Measurements from ENCODE around the gene ARHGAP15.
"Not testable (repeated sequence)": the region's sequence is repeated elsewhere in the genome, so short reads cannot be mapped to it uniquely, and the experiment has no call there.

The ARHGAP15 gene

DNA sequence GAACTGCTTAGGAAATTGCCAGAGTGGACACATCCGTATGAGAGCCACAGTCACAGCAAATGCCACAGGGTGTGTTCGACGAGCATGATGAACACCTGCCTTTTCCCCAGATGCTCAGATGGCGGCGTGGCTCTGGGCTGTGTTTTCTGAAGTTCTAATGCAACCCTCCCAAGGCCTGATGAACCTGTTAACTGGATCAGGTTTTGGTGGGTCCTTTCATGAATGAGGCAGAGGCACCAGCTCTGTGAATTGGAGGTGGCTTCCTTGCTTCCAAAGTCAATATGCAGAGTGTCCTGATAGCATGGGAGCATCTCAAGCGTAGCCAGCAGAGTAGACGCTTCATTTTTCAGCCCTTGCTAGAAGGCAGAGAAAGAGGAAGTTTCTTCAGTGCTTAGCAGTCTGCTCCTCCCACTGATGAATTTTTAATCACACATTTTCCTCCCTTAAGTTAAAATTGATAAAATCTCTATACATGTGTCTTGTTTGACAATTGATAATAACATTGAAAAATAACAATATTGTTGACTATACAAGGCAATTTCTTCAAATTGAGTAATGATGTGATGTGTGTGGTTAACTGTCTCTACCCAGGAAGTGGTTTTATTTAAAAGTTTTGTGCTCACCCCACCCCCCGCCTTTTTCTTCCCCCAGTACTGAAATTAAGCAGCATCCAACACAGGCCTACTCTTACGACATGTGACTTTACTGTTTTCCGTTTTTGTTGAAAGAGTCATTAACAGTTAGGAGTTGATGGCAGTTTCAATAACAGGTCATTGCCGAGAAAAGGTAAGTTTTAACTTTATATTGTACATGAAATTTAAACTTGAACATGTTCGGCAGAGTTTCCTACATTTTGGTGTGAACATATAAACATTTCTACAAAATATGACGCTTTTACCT is at the start of gene ARHGAP15:
TSS of gene ARHGAP15 (plus strand) at position 739 of the 900 bp plus-strand sequence.
- ATAC-seq: peak; percentile 89 to 90

GRCh38 chr2:143081616-143082015 is 47.6 kb upstream of the ARHGAP15 start:
- no peak for ATAC-seq

DNA sequence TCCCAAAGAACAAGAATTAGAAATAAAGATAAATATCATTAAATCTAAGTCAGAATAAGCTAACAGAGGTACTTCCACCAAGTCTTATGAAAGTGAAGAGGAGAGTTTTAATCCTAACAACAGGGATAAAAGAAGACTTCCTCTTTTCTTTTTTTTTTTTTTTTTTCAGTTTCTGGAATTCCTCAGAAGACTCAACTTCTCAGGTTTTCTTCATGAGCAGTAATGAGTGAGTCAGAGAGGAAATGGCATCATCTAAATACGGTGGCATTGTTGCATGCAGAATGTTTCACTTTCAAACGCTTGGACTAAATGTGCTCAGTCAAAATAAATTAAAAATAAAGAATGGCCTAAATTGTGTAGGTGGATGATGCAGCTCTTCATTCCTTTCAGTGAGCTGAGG is 45.6 kb upstream of the ARHGAP15 start:
- ATAC-seq: peak; percentile 53 to 76

DNA sequence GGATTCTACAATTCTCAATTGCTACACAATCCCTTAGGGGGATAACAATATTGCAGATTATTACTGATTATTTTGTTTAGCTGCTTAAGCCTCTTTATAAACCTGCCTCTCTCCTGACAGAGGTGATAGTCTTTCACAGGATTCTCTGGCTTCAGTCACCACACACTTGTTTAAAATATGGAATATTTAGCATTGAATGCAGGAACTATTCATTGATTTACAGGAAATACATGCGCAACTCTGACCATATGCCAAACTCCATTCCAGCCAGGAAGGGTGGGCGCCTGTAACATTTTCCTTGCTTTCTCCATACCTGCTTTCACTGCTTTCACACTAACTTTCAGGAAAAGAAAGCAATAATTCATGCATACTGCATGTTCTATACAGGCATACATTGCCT is 44.8 kb upstream of the ARHGAP15 start:
- no peak for ATAC-seq

GRCh38 chr2:143085125-143085784 is 44.0 kb upstream of the ARHGAP15 start:
- ATAC-seq: peak in 1 of 2 donors; percentile 56

- ATAC-seq: no peak
These were observed 42.2 kb upstream of the ARHGAP15 start for GRCh38 chr2:143087033-143087432.

- no peak for ATAC-seq
These were observed 40.8 kb upstream of the ARHGAP15 start for GRCh38 chr2:143088388-143088787.

- ATAC-seq: not testable (repeated sequence)
These were observed 39.7 kb upstream of the ARHGAP15 start for GRCh38 chr2:143089520-143089919.

DNA sequence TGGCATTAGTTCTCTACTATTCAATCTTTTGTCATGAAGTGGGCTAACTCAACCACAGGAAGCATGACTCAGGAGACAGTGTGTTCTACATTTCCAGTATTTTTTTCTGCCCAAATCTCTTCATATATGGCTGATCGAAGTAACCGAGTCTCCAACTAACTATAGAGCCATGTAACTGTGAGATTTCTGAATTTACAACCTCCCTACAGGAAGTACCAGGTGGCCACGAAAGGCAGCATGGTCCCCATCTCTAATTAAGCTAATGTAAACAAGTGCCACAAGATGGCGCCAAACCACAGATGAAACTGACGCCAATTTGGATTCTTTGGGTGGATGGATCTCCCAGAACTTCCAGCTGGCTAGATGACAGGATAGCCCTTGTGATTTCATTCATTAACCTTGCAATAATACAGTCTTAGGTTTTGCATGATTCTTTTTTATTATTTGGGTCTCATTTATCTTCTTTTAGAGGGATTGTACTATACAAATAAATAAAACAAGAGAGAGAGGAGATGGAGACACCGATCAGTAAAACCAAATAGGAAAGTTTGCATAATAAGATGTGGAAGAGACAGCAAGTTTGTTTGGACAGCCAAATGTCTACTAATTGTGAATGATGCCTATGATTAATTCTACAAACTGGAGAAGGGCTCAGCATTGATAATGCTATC is 18.3 kb upstream of the ARHGAP15 start:
- peak; percentile 83 to 85 for ATAC-seq

DNA sequence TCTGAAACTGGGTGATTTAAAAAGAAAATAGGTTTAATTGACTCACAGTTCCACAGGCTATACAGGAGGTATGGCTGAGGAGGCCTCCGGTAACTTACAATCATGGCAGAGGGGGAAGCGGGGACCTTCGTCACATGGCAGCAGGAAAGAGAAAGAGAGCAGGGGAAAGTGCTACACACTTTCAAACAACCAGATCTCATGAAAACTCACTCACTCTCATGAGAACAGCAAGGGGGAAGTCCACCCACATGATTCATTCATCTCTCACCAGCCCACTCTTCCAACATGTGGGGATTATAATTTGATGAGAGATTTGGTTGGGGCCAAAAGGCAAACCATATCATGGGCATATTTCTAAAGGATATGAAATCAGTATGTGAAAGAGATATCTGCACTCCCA is 12.0 kb upstream of the ARHGAP15 start:
- peak; percentile 38 to 56 for ATAC-seq

DNA sequence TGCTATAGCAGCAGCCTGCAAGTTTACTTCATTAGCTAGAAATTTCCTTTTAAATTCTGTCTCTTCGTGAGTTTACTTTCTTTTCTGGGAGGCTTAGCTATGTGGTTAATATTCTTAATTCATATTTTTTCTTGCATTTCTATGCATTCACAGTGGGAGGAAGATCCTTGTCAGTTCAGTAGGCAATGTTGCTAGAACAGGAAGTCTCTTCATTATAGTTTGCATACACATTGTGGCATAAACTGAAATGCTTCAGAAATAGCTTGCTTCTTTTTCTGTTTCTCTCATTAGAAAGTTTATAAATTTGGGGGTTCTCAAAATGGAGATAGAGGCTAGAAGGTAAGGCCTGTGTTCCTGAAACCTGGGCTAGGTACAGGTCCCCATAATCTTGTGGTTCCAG is 8.1 kb upstream of the ARHGAP15 start:
- no peak for ATAC-seq

GRCh38 chr2:143121957-143122356 is 7.3 kb upstream of the ARHGAP15 start:
- no peak for ATAC-seq

DNA sequence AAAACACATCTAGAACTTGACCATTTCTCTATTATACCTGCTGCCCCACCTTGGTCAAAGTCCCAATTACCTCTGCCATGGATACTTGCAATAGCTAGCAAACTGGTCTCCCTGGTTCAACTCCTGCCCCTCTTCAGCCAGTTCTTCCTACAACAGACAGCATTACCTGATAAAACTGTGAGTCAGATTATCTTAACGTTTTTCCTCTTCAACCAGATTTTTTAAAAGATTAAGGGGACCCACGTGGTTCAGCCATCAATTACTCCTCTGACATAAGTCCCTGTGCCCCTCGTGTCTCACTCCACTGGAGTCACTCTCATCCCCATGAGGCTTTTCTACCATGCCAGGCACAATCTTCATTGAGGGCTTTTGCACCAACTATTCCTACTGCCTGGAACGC is 5.3 kb upstream of the ARHGAP15 start:
- no peak for ATAC-seq

DNA sequence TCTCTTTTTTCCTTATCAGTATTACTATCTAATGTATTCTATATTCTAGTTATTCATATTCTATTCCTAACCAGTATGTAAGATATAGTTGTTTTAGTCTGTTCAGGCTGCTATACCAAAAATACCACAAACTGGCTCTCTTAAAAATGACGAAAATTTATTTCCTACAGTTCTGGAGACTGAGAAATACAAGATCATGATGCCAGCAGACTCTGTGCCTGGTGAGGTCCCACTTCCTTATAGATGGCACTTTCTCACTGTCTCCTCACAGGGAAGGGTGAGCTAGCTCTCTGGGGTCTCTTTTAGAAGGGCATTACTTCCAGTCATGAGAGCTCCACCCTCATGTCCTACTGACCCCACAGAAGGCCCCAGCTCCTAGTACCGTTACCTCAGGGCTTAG is 4.8 kb upstream of the ARHGAP15 start:
- ATAC-seq: no peak

GRCh38 chr2:143125717-143126116 is 3.5 kb upstream of the ARHGAP15 start:
- no peak for ATAC-seq

DNA sequence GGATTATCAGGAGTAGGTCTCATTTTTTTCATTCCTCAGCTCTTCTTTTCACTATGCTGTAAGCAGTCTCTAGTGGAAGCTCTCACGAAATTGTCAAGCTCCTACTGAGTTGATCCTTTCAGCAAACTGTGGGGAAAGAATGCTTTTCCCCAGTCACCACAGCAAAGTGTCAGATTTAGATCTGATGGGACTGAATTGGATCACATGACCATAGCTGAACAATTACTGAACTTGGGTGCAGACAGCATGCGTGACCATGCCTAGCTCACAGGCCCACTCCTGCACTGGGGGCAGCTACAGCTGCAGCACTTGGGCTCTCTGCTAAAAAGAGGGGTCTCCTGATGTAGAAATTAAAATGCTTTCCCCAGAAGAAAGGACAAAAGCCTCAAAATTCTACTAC is 3.1 kb downstream of the ARHGAP15 start:
- peak; percentile 23 to 31 for ATAC-seq

DNA sequence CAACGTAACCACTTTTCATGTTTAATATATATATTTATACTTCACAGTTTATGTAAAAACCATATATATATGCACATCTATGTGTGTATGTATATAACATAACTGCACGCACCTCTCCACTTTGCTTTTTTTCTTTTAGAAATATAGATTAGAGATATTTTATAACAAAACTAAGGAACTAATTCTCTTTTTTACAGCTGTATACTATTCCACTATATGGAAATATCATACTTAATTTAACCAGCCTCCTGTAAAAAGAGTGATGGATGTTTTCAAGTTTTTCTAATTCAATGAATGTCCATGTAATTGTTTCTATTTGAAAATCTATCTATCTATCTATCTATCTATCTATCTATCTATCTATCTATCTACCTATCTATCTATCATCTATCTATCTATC is 4.6 kb downstream of the ARHGAP15 start:
- no peak for ATAC-seq

DNA sequence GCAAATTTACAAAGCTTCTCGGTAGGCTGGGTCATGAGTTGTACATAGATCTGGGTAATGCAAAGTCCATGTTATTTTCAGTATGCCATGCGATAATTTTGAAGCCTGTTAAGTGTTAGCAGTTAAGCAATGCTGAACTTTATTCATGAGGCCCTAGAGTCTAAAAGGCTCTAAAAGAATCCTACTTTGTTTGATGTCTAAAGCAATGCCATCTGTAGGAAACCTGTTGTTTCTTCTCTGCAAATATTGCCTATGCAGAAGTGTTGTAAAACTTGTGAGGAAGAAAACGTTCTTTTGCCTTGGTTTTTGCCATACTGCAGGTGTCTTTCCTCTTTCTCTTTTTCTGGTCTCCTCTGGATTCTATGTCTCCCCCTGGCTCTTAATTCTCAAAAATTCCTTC is 9.1 kb downstream of the ARHGAP15 start:
- no peak for ATAC-seq

DNA sequence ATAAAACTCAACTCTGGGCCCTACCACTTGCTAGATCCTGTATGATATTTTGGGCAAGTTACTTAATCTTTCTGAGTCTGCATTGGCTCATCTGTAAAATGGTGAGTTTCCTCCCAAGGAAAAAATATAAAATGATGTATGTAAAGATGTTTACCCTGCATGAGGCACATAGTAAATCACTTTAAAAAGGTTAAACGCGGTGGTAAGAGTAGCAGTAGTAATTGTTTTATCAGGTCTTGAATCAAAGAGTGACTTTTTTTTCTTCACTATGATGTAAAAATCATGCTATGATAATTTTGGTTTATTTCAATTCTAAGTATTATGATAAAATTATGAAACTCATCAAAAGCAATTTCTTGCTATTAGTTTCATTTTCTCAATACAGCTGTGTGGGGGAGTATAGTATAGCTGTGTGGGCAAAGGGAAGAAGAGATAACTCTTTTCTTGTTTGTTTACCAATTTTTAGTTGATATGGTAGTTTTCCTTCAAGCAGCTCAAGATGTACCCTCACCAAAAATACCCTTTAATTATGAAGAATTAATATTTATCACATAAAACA is 10.7 kb downstream of the ARHGAP15 start:
- ATAC-seq: peak; percentile 80 to 82

DNA sequence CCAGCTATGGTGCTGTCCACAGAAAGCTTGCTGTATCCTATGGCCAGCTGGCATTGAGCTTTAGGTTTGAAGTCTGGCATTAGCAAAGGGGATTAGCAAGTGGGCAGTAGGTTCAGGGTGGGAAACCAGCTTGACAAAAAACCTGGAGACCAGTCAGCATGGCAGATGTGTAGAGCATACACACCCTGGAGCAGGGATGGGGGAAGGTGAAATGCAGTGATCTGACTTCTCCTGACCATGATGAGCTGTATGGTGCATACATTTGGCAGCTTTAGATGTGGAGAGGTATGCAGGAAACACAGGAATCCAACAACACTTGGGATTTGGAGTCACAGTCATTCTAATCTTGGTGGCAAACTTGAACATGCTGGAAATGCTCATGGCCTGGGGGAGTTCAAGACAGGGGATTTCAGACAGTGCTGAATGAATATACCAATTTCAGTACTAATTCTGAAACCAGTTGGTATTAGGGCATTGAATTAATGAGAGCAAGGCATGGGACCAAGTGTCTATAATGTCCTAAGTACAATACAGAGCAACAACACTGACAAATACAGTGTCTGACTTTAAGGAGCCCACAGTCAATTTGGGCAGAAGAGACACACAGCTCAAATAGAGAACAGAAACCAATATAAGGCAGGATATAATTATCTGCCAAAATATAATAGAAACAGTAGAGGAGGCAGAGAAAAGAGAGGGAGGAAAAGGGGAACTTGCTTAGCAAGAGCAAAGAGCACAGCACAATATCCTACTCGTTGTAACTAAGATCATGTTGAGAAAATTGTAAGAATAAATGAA is 11.8 kb downstream of the ARHGAP15 start:
- peak; percentile 50 to 62 for ATAC-seq

GRCh38 chr2:143142598-143142997 is 13.4 kb downstream of the ARHGAP15 start:
- no peak for ATAC-seq

GRCh38 chr2:143144813-143145455 is 15.7 kb downstream of the ARHGAP15 start:
- no peak for ATAC-seq
